Stimulated activated naive CD8-positive, alpha-beta T cell treated with anti-CD3 and anti-CD28 coated beads, Interleukin-15, Interleukin-2, amounts not matched to agents 100 ng/mL and 50 ng/mL, for 24 hours (primary cell): Measurements from ENCODE around the gene NT5C1B.

Experiments
- H3K27ac Mint-ChIP-seq: one replicate; pipeline ENCODE4 v1.8.0; 2021; ENCODE audit warnings: mild to moderate bottlenecking, mixed read lengths
- H3K27me3 Mint-ChIP-seq: one replicate; pipeline ENCODE4 v1.8.0; 2021; ENCODE audit warnings: mixed read lengths
- H3K36me3 Mint-ChIP-seq: one replicate; pipeline ENCODE4 v1.8.0; 2021; ENCODE audit warnings: low read depth, mixed read lengths
- H3K4me1 Mint-ChIP-seq: one replicate; pipeline ENCODE4 v1.8.0; 2021; ENCODE audit warnings: low read depth, mixed read lengths
- H3K4me3 Mint-ChIP-seq: one replicate; pipeline ENCODE4 v1.8.0; 2021; ENCODE audit warnings: mild to moderate bottlenecking, mixed read lengths
- H3K9me3 Mint-ChIP-seq: one replicate; pipeline ENCODE4 v1.8.0; 2021; ENCODE audit warnings: mixed read lengths

NT5C1B gene

DNA sequence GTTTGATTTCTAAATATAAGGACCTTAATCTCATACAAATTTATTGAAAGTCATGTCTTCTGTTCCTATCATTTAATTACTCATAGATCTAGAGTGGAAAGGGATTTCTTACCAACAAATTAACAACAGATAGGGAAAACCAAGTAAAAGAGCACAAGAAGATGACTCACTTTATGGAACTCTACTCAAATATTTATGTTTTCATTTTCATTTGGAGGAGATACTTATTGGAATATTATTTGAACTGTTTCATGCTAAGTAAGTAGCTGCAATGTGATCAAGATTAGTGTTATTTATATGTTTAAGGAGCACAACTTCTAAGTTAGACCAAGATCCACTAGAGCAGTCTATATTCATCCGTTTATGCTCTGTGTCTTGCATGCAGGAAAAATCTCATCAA lies 1.3 kb downstream of the NT5C1B start:
- H3K4me1 Mint-ChIP-seq = no peaks in the 10 kb centered on the region
- no peak overlapping the region for H3K4me3 Mint-ChIP-seq
- H3K36me3 Mint-ChIP-seq = peaks cover 35% of the 10 kb centered on the region
- no peaks in the 10 kb centered on the region for H3K27me3 Mint-ChIP-seq
- H3K27ac Mint-ChIP-seq = no peak overlapping the region
- H3K9me3 Mint-ChIP-seq = peaks cover 3% of the 10 kb centered on the region

DNA sequence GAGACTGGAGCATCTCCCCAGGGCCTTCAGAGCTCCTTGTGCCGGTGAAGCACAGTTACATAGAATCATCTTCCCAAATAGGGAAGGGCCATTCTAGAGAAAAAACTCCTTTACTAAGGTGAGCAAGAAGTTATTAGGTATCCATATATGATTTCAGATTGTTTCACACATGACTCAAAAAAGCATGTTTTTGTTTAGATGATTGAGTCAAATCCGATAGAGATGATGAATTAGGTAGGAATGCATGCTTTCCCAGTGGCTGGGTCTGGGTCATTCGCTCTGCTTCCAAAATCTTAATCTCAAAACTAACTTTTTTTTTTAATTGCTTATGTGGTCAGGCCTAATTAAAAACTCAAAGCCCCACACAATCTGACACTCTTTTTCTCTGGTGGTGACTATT lies 3.8 kb downstream of the NT5C1B start:
- H3K27ac Mint-ChIP-seq = no peak overlapping the region
- H3K9me3 Mint-ChIP-seq = no peaks in the 10 kb centered on the region
- H3K4me3 Mint-ChIP-seq = no peak overlapping the region
- H3K27me3 Mint-ChIP-seq = no peaks in the 10 kb centered on the region
- peaks cover 27% of the 10 kb centered on the region for H3K36me3 Mint-ChIP-seq
- H3K4me1 Mint-ChIP-seq = no peaks in the 10 kb centered on the region

DNA sequence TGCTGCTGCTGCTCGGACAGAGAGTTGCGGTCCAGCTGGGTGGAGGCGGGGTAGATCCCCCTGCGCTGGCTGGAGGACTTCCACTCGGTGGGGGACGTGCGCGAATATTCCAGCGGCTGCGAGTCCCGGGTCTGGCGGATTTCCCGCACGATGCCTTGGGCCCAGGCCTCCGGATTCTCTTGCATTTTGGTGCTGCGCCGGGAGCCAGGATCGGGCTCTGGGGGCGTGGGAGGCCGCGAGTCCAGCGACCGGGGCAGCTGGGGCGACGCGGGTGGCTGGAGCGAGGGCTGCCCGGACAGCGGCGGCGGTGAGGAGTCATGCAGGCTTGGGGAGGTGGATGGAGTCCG lies 4.8 kb downstream of the NT5C1B start:
- Mint-ChIP-seq H3K36me3 (peaks cover 23% of the 10 kb centered on the region), H3K4me1 (no peaks in the 10 kb centered on the region), H3K27ac (no peak overlapping the region), H3K27me3 (no peaks in the 10 kb centered on the region), H3K9me3 (no peaks in the 10 kb centered on the region), H3K4me3 (no peak overlapping the region)

DNA sequence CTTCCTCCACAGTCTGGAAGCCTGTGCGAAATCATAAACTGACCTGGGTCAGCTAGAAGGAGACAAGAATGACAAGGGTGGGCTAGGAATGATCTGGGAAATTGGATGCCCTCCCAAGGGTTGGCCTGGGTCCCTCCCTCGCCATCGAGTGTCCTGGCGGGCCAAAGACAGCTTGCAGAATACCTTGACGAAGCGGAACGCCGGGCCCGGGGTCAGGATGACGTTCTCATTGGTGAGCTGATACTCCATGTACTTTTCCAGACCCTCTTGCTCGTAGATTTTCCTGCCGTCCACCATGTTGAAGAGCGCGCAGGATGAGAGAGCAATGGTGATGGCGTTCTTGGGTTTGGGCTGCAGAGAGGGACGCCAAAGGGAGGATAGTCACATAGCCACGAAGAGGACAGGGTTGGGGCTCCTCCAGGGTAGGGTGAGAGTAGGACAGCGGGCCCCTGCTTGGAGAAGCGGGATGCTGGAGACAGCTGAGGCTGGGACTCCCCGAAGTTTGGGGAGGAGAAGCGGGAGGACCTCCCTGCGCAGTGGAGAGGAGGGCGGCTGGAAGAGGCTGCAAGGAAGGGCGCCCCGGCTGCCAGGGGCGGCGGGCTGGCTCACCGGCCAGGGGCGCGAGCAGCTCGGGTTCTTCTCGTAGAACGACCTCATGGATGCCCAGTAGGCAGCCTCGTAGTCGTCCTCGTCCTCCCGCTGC lies 5.3 kb downstream of the NT5C1B start:
- Mint-ChIP-seq H3K4me3 (no peak overlapping the region), H3K27ac (no peak overlapping the region), H3K4me1 (no peaks in the 10 kb centered on the region), H3K36me3 (peaks cover 23% of the 10 kb centered on the region), H3K27me3 (no peaks in the 10 kb centered on the region), H3K9me3 (no peaks in the 10 kb centered on the region)

DNA sequence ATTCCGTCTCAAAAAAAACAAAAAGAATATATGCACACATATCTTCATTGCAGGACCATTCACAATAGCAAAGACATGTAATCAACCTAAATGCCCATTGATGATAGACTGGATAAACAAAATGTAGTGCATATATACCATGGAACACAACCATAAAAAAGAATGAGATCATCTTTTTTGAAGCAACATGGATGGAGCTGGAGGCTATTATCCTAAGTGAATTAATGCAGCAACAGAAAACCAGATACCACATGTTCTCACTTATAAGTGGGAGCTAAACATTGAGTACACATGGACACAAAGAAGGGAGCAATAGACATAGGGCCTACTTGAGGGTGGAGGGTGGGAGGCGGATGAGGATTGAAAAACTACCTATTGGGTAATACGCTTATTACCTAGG lies 8.8 kb downstream of the NT5C1B start:
- H3K36me3 Mint-ChIP-seq = peaks cover 24% of the 10 kb centered on the region
- no peak overlapping the region for H3K4me3 Mint-ChIP-seq
- no peak overlapping the region for H3K27ac Mint-ChIP-seq
- H3K27me3 Mint-ChIP-seq = no peaks in the 10 kb centered on the region
- H3K9me3 Mint-ChIP-seq = peaks cover 14% of the 10 kb centered on the region
- no peaks in the 10 kb centered on the region for H3K4me1 Mint-ChIP-seq

DNA sequence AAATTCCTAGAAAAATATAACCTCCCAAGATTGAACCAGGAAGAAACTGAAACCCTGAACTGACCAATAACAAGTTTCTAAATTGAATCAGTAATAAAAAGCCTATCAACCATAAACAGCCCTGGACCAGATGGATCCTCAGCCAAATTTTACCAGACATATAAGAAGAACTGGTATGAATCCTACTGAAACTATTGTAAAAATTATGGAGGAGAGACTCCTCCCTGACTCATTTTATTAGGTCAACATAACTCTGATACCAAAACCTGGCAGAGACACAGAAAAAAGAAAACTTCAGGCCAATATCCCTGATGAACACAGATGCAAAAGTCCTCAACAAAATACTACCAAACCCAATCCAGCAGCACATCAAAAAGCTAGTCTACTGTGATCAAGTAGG lies 11.3 kb downstream of the NT5C1B start:
- no peaks in the 10 kb centered on the region for H3K4me1 Mint-ChIP-seq
- no peak overlapping the region for H3K4me3 Mint-ChIP-seq
- peaks cover 14% of the 10 kb centered on the region for H3K9me3 Mint-ChIP-seq
- no peaks in the 10 kb centered on the region for H3K27me3 Mint-ChIP-seq
- H3K36me3 Mint-ChIP-seq = peaks cover 10% of the 10 kb centered on the region
- no peak overlapping the region for H3K27ac Mint-ChIP-seq

DNA sequence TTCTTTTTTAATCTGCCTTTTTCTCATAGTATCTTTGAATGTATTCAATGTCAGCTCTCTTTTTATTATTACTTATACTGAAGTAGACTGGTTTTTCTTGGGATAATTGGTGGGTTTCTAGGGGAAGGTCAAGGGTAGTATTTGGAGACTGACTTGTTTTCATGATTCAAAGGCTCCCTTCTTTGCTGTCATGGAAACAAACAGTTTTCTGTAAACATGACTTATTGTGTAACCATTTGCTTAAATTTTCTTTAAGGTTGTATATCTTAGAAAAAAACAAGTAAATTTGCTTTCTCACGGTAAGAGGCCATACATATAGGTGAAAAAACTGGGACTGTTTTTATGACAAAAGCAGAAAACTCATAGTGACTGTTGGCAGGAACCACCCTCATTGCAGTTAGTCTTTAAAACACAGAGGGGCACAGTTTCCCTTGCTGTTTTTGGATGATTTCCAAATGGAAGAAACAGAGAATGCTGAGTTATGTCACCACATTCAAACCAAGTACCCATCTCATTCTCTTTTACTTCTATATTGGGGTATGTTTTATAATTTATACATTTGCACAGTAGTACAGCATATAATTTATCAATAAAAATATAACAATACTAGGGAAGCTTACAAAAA lies 23.1 kb downstream of the NT5C1B start:
- Mint-ChIP-seq H3K36me3 (peaks cover 47% of the 10 kb centered on the region), H3K27me3 (no peaks in the 10 kb centered on the region), H3K4me3 (no peak overlapping the region), H3K27ac (no peak overlapping the region), H3K4me1 (peaks cover 2% of the 10 kb centered on the region), H3K9me3 (peaks cover 11% of the 10 kb centered on the region)

DNA sequence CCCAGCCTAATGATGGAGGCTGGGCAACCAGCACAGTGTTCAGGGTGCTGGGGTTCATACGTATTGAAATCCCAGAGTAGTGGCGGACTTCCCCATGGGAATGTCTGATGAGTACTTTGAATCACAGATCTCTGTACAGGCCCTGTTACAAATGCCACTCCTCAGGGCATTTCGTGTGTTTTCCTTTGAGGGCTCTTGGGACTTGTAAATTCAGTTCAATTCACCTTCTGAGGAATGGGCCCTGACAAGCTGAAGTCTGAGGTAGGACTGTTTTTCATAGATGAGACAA lies 28.6 kb downstream of the NT5C1B start:
- Mint-ChIP-seq H3K27ac (peak overlapping the region; percentile 89), H3K27me3 (no peaks in the 10 kb centered on the region), H3K9me3 (peaks cover 5% of the 10 kb centered on the region), H3K36me3 (peaks cover 52% of the 10 kb centered on the region), H3K4me1 (peaks cover 44% of the 10 kb centered on the region), H3K4me3 (peak overlapping the region; percentile 88)

DNA sequence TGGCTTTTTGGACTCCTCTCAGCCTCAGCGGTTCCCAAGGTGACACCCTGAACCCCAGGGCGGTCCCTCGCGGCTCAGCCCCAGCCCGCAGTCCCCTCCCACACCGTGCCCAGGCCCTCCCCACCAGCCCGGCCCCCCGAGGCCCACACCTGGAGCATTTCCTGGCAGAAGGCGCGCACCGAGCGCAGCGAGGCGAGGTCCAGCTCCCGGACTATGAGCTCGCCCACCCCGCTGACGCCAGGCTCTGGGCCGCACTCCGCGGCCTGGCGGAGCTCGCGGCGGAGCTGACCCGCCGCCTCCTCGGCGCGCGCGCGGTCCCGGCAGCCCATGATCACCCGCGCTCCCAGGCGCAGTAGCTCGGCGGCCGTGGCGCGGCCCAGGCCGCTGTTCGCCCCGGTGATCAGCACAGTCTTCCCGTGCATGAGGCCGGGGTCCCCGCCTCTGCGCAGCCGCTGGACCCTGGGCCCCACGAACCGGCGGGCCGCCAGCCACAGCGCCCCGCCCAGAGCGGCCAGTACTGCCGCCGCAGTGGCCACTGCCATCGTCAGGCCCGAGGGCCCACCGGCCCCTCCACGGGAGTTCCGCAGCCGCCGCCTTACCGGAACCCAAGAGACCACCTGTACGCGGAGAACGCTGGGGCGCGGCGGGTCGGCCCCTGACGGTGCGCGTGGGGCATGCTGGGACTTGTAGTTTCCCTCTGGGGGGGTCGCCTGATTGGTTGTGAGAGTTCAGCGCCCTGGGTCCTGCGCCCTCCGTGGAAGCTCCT lies 29.2 kb downstream of the NT5C1B start, which contains the start of gene RDH14:
Gene RDH14 (minus strand): TSS at position 623 of the 766 bp plus-strand sequence. CDS start 81 bp downstream, at position 542.
- H3K9me3 Mint-ChIP-seq = peaks cover 3% of the 10 kb centered on the region
- peaks cover 52% of the 10 kb centered on the region for H3K36me3 Mint-ChIP-seq
- peak within 1 kb of the TSS; percentile 88 for H3K4me3 Mint-ChIP-seq
- H3K27ac Mint-ChIP-seq = peak within 1 kb of the TSS; percentile 94
- peaks cover 44% of the 10 kb centered on the region for H3K4me1 Mint-ChIP-seq
- no peaks in the 10 kb centered on the region for H3K27me3 Mint-ChIP-seq

DNA sequence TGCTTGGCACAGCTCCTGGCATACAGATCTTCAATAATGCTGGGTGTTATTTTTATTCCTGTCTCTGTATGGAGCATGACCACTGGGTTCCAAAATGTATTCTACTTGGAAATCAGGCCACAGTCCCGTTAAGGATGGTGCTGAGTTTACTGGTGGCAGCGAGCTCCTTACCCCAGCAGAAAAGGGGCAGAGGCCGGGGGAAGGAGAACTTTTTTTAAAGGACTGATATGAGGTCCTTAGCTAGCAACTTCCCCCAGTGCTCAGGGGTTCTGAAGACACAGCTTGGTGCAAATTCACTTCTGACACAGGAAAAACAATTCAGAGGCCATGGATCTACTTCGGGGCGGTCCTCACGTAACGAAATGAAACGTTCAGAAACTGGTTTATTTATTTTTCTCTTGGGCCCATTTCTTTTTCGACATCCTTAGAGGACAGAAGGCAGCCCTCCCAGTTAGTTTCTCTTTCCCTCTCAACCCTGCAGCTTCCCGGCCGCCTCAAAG lies 29.8 kb downstream of the NT5C1B start:
- Mint-ChIP-seq H3K36me3 (peaks cover 52% of the 10 kb centered on the region), H3K4me1 (peaks cover 49% of the 10 kb centered on the region), H3K27ac (peak overlapping the region; percentile 94), H3K27me3 (no peaks in the 10 kb centered on the region), H3K9me3 (no peaks in the 10 kb centered on the region), H3K4me3 (peak overlapping the region; percentile 88)

DNA sequence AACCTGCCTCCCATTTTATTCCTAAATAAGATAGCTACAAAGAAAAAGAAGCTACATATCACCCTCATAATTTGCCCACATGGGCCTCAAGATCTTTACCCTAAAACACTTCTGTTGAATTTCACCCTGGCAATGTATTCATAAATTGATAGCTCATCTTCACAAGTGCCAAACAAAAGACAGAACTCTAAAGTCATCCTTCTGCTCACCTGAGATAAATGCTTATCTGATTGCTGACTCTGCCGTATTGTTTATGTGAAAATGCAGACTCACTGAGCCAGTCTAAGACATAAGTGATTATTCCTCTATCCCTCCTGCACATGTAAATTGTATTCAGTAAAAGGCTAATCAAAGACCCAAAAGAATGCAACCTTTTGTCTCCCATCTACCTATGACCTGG lies 30.9 kb downstream of the NT5C1B start:
- Mint-ChIP-seq H3K36me3 (peaks cover 48% of the 10 kb centered on the region), H3K4me3 (peak overlapping the region; percentile 88), H3K27ac (peak overlapping the region; percentile 19), H3K27me3 (no peaks in the 10 kb centered on the region), H3K4me1 (peaks cover 54% of the 10 kb centered on the region), H3K9me3 (no peaks in the 10 kb centered on the region)

DNA sequence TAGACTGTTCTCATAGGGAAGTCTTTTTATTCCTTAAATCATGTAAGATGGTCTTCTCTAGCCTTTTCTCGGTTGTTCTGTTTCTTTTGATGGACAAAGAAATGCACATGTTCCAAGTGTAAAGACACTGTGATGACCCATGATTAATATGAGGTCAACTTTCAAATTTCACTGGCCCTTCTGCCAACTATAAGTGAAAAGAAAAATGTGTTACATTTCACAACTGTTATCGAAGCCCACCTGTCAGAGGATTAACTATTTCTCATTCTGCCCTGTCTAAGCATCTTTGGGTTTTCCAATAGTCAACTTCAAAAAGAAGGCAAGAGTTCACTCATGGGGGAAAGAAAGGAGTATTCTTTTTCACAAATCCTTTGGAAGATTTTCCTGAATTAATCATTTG lies 32.2 kb downstream of the NT5C1B start:
- no peaks in the 10 kb centered on the region for H3K9me3 Mint-ChIP-seq
- H3K4me3 Mint-ChIP-seq = no peak overlapping the region
- H3K27ac Mint-ChIP-seq = no peak overlapping the region
- H3K4me1 Mint-ChIP-seq = peaks cover 67% of the 10 kb centered on the region
- peaks cover 54% of the 10 kb centered on the region for H3K36me3 Mint-ChIP-seq
- no peaks in the 10 kb centered on the region for H3K27me3 Mint-ChIP-seq

DNA sequence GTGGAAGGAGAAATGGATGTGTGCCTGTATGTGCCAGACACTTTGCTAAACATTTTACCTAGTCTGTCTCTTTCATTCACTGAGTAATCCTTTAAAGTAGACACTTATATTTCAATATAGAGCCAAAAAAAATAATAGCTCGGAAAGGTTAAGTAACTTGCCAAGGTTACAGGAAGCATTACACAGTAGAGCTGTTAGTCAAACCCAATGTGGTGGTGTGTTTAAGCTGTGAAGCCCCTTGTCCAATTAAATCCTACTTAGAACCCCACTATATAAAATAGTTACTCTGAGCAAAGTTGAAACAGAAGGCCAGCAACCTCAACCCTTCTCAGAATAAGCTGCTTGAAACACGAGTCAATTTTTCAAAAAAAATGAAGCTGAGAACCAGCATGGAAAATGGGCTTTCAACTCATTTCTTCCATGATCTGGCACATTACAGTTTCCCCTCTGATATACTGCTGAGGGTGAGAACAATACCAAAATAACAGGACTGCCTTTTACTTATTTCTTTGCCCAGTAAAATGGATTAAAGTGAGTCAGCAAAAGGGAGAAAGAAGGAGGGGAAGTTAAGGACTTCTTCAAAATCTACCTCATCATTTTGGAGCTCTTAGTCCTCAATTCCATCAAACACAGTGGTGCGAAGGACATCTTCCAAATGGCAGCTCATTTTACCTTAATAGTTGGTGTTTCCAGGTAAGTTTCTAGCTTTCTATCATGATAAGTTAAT lies 36.9 kb downstream of the NT5C1B start:
- H3K27me3 Mint-ChIP-seq = no peaks in the 10 kb centered on the region
- H3K4me3 Mint-ChIP-seq = peak overlapping the region; percentile 47
- peaks cover 50% of the 10 kb centered on the region for H3K36me3 Mint-ChIP-seq
- no peaks in the 10 kb centered on the region for H3K9me3 Mint-ChIP-seq
- H3K27ac Mint-ChIP-seq = peak overlapping the region; percentile 67
- peaks cover 66% of the 10 kb centered on the region for H3K4me1 Mint-ChIP-seq

DNA sequence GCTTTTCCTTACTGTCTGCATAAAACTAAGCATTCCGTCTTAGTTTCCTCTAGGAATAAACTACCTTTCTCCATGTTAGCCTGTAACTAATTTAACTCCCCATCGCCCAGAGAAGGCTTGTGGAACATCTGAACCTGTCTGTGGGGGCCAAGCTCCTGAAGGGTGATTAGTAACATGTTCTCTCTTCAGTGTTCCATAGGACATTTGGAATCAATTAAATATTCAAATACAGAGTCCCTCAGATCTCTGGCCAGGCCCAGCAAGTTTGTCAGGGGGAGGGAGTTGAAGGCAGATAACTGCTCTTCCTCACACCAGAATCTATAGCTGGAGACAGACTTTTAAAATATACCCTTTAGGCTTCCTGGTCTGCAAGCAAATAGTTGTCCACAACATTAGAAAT lies 37.7 kb downstream of the NT5C1B start:
- Mint-ChIP-seq H3K4me1 (peaks cover 64% of the 10 kb centered on the region), H3K27ac (no peak overlapping the region), H3K36me3 (peaks cover 43% of the 10 kb centered on the region), H3K4me3 (no peak overlapping the region), H3K27me3 (no peaks in the 10 kb centered on the region), H3K9me3 (no peaks in the 10 kb centered on the region)

DNA sequence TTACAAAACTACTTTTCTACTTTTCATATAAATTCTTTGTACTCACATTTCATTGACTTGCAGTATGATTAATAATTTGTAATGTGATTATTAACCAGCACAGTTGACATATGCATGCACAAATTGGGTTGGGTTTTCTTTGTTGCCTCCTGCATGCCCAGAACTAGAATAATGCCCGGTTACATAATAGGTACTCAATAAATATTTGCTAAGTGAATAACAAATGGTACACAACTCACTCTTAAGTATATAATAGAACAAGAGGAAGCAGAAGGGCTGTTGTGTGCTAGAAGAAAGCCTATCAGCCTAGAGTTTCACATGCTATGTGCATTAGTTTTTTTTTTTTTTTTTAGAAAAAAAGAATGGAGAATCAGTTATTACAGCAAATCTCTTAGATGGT lies 38.2 kb downstream of the NT5C1B start:
- Mint-ChIP-seq H3K27me3 (no peaks in the 10 kb centered on the region), H3K27ac (no peak overlapping the region), H3K36me3 (peaks cover 38% of the 10 kb centered on the region), H3K4me1 (peaks cover 64% of the 10 kb centered on the region), H3K4me3 (no peak overlapping the region), H3K9me3 (no peaks in the 10 kb centered on the region)
